HG03095 (cell line): Measurements from ENCODE around the gene CES4A.

Experiments used
- ATAC-seq: cut with Tn5 transposase; IDR thresholded peaks from one replicate; pipeline ENCODE4 v1.9.1; 2021; ENCODE audit warnings: moderate library complexity; ENCODE audit not compliant: unreplicated experiment

Gene CES4A

DNA sequence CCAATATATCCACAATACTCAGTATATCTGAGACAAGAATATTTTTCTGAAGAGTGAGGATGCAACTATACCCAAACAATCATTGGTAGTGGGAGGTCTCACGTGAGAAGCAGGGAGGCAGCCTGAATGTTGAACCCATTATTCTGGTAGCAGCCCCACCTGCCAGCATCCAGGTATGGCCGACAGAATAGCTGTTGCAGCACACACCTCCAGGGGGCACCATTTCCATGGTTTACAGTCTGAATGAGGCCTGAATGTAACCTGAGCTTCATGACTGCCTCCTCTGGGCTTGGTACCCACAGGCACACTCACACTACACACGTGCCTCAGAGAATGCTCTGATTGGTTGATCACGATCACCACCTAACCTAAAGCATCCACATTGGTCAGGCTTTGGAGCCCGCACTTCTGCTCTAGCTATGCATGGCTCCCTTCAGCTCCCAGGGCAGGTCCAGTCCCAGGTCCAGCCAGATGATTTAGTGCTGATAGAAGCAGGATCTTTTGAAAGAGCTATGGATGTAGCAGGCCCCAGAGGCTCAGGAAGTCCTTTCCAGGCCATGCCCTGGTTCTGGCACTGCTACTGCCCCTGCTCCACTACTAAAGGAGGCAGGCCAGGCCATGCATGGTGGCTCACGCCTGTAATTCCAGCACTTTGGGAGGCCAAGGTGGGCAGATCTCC lies 29.6 kb downstream of the CES4A start:
- ATAC-seq: peak; percentile 78

- no peak for ATAC-seq
Observed at GRCh38 chr16:67019171-67019570, 30.8 kb downstream of the CES4A start.

- ATAC-seq: no peak
Observed at GRCh38 chr16:67021321-67021720, 32.9 kb downstream of the CES4A start.

DNA sequence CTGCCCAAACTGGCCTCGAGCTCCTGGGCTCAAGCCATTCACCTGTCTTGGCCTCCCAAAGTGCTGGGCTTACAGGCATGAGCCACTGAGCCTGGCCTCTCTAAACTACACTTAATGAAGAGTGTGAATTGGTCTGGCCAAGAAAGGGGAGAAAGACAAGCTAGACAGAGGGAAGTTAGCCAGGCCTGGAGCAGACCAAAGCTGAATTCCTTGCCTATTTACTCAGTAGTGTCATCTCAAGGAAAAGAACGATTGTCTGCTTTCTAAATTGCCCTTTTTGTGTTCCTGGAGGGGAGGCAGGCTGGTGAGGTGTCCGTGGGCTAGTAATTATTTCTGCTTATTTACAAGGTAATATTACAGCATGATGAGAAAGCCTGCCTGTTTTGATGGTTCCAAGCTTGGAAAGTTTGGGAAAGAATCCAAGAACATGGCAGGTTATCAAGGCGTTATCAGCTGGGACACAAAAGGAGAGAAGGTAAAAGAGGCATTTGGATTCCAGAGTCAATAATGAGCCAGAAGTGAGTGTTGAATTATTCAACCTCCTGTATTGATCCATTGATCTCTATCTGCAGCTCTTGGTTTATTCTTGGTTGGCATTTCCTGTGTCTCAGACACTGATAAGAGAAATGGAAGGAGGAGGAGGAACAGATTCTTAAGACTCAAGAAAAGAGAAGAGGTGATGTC lies 34.3 kb downstream of the CES4A start:
- no peak for ATAC-seq

DNA sequence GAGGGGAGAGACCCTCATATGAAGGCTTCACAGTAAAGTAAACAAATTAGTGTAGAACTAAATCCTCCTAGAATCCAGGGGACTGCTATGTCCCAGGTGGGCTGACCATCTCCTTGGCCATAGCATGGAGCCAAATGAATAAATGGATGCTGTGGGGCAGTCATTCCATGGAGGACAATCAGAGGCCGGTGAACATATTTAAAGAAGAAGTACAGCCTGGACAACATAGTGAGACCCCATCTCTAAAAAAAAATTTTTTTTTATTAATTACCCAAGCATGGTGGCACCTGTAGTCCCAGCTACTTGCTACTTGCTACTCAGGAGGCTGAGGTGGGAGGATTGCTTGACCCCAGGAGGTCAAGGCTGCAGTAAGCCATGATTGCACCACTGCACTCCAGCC lies 35.3 kb downstream of the CES4A start:
- no peak for ATAC-seq

GRCh38 chr16:67024384-67025209 lies 36.2 kb downstream of the CES4A start:
- ATAC-seq: no peak

DNA sequence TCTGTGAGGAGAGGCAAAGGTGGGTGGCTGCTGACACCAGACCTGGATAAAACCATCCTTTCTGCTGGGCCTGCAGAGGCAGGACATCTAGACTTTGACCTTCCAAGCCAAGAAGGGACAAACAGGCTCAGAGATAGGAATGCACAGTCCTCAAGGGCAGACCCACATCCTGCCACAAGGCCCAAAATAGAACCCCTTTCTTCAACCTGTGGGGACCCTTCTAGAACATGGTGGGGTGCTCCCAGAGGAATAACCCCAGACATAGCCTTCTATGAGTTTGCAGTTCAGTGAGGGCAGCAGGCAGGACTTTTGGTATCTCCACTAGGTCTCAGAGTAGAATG lies 36.8 kb downstream of the CES4A start:
- no peak for ATAC-seq

DNA sequence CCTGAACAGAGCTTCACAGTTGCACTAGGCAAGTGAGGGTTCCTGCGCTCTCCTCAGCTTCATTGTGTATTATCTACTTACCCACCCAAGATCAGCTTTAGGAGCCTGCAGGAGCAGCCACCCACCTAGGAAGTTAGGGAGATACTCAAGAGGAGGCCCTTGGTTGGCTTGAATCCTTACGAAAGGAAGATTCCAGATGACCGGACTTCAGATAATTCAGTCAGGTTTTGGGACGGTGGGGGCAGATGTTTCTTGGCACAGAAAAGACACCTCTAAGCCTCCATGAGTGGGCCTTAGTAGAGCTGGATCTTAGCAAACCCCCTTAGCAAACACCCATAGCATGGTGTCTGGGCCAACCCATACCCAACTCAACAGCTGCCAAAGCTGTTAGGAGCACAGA lies 38.2 kb downstream of the CES4A start:
- no peak for ATAC-seq

DNA sequence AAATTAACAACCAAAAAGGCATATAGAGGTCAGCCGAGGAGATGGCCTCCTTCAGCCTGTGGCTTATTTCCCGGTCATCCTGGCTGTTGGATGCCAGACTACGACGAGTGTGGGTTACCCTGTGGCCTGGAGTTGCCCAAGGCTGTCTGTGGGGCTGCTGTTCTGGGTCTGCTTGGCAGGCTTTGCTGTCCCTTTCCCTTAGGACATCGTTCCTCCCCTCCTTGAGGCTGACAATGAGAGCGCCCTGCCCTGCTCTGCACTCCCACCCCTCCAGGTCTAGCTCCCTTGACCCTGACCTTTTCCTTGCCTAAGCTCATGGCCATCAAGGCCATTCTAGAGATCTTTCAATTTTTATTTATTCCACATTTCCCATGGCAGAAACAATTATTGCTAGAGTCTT lies 38.7 kb downstream of the CES4A start:
- no peak for ATAC-seq

DNA sequence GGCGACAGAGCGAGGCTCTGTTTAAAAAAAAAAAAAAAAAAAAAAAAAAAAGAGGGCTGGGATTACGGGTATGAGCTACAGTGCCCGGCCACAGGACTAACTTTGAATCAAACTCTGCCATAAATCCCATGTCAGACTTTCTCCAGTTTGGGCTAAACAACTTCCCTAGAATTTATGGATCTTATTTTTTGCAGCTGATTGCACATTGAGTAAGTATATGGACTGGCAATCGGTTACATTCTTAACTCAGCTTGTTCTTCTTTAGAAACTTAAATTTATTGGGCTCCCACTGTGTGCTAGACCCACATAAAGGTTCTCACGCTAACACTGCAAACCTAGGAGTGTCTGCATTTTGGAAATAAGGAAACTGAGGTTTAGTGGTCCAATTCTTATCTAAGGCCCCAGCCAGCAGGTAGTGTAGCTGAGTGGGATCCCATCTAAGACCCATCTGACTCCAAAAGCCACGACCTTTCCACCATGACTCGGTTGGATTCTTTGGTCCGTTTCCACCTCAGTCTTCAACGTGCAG lies 39.8 kb downstream of the CES4A start:
- ATAC-seq: no peak

- peak; percentile 61 for ATAC-seq
Observed at GRCh38 chr16:67028696-67029253, 40.4 kb downstream of the CES4A start, which contains the start of gene CBFB. CBFB (plus strand) TSS chr16:67029149; CDS start chr16:67029408, 259 bp downstream.

GRCh38 chr16:67029254-67030096 lies 41.1 kb downstream of the CES4A start:
- ATAC-seq: peak; percentile 42

GRCh38 chr16:67030221-67030962 lies 42.0 kb downstream of the CES4A start:
- no peak for ATAC-seq

- no peak for ATAC-seq
Observed at GRCh38 chr16:67034487-67034886, 46.1 kb downstream of the CES4A start.

- ATAC-seq: no peak
Observed at GRCh38 chr16:67035364-67035763, 47.0 kb downstream of the CES4A start.

DNA sequence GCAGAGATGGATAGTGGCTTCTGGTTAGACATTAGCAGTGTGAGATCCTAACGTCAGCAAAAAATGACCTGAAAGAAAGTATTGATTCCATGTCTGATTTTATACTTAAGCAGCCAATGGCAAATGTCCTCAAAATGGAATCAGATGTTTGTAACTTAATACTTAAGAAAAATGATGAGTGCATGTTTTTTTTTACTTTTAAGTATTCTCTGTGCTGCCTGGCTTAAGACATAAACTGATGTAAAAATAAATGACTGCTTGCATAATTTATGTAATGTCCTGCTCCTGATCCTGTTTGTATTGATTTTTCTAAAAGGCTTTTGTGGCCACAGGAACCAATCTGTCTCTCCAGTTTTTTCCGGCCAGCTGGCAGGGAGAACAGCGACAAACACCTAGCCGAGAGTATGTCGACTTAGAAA lies 47.9 kb downstream of the CES4A start:
- ATAC-seq: no peak

DNA sequence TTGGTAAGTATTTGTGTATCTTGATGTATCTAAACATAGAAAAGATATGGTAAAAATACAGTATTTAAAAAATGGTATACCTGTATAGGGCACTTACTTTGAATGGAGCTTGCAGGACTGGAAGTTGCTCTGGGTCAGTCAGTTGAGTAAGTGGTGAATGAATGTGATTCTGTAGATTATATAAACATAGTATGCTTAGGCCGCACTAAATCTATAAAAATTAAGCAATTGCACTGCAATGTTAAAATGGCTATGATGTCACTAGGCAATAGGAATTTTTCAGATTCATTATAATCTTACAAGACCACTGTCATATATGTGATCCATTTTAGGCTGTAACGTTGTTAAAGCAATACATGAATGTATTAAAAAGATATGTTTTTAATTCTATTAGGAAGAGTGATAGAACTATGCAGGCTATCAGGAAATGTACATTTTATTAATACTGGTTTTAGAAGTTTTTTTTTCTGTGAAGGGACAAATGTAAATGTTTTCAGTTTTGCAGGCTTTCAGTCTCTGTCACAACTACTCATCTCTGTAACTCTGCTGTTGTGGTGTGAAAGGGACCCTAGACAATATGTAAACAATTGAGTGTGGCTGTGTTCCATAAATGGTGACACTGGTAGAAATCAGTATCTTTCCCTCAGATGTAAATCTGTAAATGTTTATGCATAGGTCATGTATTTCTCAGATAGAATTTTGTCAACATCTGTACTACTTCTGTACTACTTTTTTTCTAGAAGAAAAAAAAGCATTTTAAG lies 51.1 kb downstream of the CES4A start:
- ATAC-seq: no peak

DNA sequence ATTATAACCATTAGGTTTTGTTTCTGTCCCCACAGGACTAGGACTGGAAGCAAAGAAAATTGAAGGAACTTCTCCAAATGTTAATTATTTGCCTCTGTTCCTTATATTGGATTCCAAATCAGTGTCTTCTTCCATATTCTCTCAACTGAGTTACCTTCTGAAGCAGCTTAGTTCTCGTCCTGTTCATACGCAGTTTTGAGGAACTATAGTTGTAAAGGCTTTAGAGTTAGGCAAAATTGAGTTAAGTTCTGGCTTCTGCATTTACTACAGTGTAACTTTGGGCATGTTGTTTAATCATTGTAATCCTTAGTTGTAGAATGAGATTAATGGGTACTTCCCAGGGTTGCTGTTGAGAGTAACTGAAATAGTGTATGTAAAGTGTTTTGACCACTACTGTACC lies 51.8 kb downstream of the CES4A start:
- ATAC-seq: no peak

GRCh38 chr16:67040906-67041305 lies 52.5 kb downstream of the CES4A start:
- ATAC-seq: no peak
